HEK293T (cell line): ENCODE data around the gene ZNF764.

ENCODE experiments used
- BHLHE40 ChIP-seq: fragments of 450-650 bp; IDR thresholded peaks from 2 replicates; pipeline ENCODE4 v1.6.1; 2016; ENCODE audit warnings: mild to moderate bottlenecking, moderate library complexity, borderline replicate concordance
- ELF4 ChIP-seq: fragments of 450-650 bp; IDR thresholded peaks from 2 replicates; pipeline ENCODE4 v1.6.1; 2017; ENCODE audit warnings: antibody characterized with exemption
- FOXA1 ChIP-seq: fragments of 450-650 bp; IDR thresholded peaks from 2 replicates; pipeline ENCODE4 v1.6.1; 2016; ENCODE audit warnings: mild to moderate bottlenecking
- FOXM1 ChIP-seq: fragments of 450-650 bp; IDR thresholded peaks from 2 replicates; pipeline ENCODE4 v1.6.1; 2017; ENCODE audit warnings: mild to moderate bottlenecking, borderline replicate concordance
- HDGF ChIP-seq: fragments of 450-650 bp; IDR thresholded peaks from 2 replicates; pipeline ENCODE4 v1.6.1; 2017; ENCODE audit warnings: antibody characterized with exemption, borderline replicate concordance
- LEF1 ChIP-seq: fragments of 450-650 bp; IDR thresholded peaks from 2 replicates; pipeline ENCODE4 v1.6.1; 2017; ENCODE audit warnings: mild to moderate bottlenecking, borderline replicate concordance
- NFRKB ChIP-seq: fragments of 450-650 bp; IDR thresholded peaks from 2 replicates; pipeline ENCODE4 v1.6.1; 2016; ENCODE audit warnings: mild to moderate bottlenecking, moderate library complexity
- PKNOX1 ChIP-seq: fragments of 450-650 bp; IDR thresholded peaks from 2 replicates; pipeline ENCODE4 v1.6.1; 2016
- SP1 ChIP-seq: fragments of 450-650 bp; IDR thresholded peaks from 2 replicates; pipeline ENCODE4 v1.6.1; 2017
- SUZ12 ChIP-seq: fragments of 450-650 bp; IDR thresholded peaks from 2 replicates; pipeline ENCODE4 v1.6.1; 2016; ENCODE audit warnings: mild to moderate bottlenecking

GRCh38 chr16:30556125-30556473 is 2.1 kb downstream of the ZNF764 start:
- TF ChIP-seq BHLHE40 (no peak), LEF1 (no peak), PKNOX1 (no peak), ELF4 (no peak), NFRKB (no peak), FOXM1 (no peak), SUZ12 (no peak), SP1 (no peak), HDGF (no peak), FOXA1 (no peak)
